Brain pericyte (primary cell): ENCODE data around the gene FNBP1L.
A peak's percentile ranks its signal among the peaks of the same experiment; 100 is the strongest.

Source experiments
- DNase-seq: peaks from one replicate; pipeline ENCODE4 v3.0.0-alpha.2; 2012; ENCODE audit warnings: low read depth, low spot score

FNBP1L gene

DNA sequence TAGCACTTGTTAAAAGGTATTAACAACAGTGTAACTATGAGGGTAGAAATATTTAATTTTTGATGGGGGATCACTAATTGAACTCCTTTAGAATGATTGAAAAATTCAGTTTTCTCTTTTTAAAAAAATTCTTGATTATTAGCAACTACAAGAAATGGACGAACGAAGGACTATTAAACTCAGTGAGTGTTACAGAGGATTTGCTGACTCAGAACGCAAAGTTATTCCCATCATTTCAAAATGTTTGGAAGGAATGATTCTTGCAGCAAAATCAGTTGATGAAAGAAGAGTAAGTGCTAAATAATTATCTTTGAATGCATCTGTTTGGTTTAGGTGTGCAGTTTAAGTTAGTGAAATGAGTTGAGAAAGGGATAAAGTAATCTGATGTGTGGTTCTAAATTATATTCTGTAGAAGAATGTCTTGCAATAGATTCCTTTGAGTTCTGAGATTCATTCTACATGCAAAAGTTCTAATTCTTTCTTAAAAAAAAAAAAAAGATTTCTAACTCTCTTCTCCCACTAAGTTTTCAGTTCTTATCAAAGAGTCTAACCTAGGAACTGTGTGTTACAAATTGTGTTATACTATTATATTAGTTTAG lies 85.0 kb downstream of the FNBP1L start:
- DNase-seq, result no peak

GRCh38 chr1:93533677-93534076 lies 85.8 kb downstream of the FNBP1L start:
- DNase-seq, result no peak

- DNase-seq, result no peak
These were observed 89.5 kb downstream of the FNBP1L start for GRCh38 chr1:93537396-93537795.

- DNase-seq, result no peak
These were observed 90.0 kb downstream of the FNBP1L start for GRCh38 chr1:93537924-93538323.

GRCh38 chr1:93541045-93541444 lies 93.1 kb downstream of the FNBP1L start:
- no peak for DNase-seq

DNA sequence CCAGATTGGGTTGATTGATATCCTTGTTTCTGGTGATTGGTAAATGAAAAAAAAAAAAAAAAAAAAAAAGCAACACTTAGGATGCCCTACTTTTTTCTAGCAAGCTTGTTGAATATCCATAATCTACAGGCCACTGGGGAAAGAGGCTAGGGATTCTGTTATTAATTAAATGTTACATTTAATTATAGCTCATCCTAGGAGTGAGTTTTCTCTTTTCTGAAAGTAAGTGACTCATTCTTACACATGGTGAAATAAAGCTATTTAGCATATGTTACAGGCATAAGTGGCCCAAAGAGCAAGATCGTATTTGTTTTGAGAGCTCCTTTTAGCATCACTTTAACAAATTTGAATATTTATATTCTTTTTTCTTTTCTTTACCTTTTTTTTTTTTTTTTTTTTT lies 94.5 kb downstream of the FNBP1L start:
- no peak for DNase-seq

DNA sequence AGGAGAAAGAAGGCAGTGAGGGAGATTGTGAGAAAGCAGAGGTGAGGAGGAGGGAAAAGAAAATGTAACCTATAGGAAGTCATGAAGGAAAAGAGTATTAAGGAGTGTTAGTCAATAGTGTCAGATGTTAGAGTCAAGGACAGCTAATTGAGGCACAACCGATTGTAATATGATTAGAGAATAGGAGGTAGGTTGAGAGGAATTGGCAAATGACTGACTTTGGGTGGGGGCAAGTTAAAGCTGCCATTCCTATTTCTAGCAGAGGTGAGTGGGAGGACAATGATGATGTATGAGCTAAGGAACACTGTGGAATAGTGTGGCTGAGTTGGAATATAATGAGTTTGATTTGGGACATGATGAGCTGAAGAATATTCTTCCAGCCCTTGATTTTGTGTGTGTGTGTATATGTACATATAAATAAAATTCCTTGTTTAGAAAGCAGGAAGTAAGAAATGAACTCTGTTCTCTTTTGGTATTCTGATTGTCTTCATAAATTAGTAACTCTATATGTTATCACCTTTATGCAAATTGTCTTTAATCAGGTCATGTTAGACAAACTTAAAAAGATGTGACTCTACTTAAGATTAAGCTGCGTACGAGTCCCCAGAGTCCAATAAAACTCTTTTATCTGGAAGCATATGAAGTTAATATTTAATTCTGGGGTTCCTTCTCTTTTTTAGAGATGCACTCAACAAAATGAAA lies 98.4 kb downstream of the FNBP1L start:
- DNase-seq, result no peak

DNA sequence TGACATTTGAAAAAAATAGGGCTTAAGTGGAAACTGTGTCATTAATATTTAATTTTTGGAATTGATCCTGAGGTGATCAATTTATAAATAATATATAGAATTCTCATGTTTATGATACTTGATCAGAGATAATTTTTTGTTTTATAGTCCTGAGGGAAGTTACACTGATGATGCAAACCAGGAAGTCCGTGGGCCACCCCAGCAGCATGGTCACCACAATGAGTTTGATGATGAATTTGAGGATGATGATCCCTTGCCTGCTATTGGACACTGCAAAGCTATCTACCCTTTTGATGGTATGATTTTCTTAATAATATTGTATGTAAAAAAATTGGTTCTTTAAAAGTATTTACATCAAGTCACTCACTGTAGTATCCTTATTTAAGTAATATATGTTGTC lies 101.2 kb downstream of the FNBP1L start:
- no peak for DNase-seq

DNA sequence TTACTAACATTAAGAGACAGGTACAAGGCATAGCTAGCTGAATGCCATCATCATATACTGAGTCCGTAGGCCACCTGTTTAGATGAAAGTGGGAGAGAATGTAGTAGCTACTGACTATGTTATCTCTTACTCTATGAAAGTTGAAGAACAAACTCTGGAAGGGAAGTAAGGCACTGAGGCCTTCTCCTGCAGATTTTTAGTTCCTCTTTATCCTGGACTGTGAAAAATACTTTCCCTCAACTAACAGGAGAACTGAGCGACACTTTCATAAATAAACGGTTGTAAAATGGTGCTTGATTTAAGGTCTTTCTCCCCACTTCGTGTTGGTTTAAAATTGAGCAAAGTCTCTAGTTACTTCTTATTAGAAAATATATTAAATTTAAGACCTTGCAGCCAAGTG lies 101.9 kb downstream of the FNBP1L start:
- no peak for DNase-seq

DNA sequence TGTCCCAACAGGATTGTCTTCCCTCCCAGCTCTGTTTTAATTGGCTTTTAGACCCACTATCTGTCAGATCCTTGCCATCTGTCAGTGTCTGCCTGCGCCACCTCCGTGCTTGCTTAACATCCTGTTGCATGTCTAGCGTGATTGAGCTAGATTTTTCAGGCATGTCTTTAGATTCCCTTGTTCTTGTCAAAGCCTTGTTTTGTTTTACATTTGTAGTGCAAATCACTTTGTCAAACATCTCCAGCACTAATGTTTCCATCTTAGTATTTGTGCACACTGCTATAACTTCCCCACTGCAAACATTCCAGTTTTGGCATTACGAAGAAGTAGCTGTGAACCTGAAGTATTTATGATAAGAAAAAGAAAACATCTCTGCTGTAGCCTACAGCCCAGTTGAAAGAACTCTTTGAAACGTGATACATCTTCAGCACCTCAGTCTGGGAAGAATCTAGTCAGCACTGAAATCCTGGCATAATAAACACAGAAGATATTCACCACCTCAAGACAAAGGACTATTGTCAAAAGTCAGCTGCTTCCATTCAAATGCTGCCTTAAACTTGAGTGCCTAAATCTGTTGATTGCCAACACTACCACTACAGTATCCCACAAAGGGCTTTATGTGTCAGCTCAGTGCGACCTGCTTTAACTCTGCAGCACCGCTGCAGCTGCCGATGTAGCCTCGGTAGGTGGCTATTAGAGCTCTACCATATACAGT lies 105.0 kb downstream of the FNBP1L start:
- DNase-seq, result no peak

DNA sequence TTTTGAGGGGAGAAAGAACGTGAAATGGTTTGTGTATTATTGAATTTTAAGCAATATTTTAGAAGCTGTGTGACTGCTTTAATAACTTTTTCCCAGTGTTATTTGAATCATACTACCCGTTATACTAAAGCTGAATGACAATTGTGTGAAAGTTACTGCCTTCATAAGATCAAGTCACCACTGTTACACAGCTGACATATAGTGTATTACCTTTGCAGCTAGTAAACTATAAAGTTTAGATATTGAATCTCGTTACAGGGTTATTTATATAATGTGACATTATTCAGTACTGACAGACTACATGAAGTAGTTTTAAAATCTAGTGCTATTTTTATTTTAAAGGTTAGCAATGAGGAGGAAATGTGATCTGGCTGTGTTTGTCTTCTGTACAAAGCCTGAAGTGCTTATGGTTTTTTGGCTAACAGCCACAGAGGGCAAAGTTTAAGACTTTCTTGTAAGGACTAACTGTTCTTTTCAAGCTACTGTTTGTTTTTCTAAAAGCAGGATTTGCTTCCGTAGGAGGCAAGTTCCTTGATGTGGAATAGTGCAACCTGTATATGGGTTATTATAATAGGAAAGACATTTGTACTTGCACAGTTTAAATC lies 106.1 kb downstream of the FNBP1L start:
- peak; percentile 38 for DNase-seq

DNA sequence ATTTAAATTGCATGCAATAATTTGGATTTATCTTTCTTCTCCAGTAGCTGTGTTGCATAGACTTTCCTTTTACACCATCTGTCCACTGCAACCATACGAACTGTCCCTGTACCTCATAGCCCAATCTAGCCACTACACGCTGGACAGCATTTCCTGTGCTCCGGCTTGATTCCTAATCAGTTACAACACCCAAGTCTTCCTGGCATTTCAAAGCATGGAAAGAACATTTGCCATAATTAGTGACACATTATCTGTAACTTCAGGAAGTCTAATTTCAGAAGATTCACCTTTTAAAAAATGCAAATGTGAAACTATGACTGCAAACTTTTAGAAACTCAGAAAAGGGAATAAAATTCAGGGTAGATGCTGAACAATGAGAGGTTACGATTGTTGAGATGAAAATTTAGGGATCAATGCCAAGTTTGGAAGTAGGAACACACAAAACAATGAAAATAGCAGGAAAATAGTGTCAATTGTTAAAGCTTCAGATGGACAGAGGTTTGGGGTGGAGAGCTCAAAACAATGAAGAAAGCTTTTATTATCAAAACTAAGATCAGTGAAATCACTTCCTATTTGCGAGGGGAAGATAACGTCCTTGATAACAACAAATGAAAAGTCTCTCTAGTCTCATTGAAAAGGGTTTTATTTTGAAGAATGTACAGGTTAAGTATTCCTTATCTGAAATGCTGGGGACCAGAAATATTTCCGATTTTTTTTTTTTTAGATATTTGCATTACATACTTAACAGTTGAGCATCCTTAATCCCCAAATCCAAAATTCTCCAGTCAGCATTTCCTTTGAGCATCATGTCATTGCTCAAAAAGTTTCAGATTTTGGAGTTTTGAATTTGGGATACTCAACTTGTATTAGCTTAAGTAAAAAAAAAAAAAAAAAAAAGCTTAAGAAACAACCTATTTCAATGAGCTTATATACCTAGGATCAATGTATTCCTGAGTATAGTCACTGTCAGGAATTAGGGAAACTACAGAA lies 107.3 kb downstream of the FNBP1L start:
- no peak for DNase-seq

DNA sequence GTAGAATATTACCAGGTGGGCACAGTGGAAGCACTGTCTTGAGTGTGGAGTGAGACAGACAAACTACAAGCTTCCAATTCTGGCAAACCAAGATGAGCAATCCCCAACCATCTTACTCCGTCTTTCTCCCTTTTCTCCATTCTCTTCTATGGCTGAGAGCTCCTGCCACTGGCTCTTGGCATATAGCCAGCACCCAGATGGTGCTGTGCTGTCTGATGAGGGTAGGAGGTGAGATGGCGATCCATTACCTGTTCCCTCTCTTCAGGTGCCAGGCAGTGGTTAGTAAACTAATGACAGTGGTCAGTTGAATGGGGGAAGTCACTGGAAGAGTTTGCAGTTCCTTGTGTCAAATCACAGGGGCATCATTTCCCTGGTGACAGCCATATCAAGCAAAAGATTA lies 108.4 kb downstream of the FNBP1L start:
- no peak for DNase-seq

DNA sequence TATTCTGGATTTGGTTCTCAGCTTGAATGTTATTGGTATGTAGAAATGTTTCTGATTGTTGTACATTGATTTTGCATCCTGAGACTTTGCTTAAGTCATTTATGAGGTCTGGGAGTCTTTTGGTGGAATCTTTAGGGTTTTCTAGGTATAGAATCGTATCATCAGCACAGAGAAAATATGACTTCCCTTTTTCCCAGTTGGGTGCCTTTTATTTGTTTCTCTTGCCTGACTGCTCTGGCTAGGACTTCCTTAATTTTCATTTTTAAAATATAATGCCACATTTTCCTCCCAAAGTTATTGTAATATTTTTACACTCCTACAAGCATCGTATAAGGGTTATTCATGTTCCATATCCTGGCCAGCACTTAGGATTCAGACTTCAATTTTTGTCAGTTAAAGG lies 111.1 kb downstream of the FNBP1L start:
- DNase-seq, result no peak

DNA sequence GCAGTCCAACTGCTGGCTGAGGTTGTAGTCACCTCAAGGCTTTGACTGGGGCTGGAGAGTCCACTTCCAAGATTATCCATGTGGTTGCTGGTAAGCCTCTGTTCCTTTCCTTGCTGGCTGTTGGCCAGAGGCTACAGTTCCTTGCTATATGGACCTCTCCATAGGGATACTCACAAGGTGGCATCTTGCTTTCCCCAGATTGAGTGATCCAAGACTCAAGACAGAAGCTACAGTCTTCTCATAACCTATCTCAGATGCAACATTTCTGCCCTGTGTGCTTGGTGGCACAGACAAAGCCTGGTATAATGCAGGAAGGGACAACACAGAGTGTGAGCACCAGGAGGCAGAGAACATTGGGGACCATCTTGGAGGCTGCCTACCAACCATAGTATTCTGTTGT lies 111.8 kb downstream of the FNBP1L start:
- no peak for DNase-seq

GRCh38 chr1:93565496-93566206 lies 117.7 kb downstream of the FNBP1L start:
- DNase-seq, result no peak

GRCh38 chr1:93566227-93566626 lies 118.3 kb downstream of the FNBP1L start:
- no peak for DNase-seq

DNA sequence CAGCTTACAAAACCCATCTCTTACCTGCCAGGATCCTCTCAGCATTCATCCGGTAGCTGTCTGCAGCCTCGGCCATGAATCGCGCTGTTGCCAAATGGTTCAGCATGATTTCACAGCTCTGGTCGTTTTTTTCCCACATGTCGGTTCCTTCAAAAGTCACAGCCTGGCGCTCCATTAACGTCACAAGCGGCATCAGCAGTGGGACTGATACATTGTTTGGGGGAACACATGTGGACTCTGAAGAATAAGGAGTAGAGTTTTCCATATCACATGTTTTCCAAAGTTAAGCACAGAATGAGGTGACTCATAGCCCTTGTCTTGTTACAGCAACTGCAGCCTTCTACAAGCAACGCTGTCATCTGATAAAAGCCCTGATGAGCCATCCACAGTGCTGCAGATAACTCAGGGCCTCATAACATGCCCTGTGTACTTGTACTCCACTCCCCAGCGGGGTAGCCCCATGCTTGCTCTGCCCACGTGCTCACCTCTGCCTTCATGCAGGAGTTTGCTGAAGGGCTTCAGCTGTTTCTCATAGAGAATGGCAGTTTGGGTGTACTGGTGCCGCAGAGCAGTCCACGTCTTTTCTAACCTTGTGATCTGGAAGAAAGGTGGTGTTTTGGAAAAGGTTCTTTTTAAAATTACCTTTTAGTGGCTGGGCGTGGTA lies 119.5 kb downstream of the FNBP1L start:
- DNase-seq, result no peak

DNA sequence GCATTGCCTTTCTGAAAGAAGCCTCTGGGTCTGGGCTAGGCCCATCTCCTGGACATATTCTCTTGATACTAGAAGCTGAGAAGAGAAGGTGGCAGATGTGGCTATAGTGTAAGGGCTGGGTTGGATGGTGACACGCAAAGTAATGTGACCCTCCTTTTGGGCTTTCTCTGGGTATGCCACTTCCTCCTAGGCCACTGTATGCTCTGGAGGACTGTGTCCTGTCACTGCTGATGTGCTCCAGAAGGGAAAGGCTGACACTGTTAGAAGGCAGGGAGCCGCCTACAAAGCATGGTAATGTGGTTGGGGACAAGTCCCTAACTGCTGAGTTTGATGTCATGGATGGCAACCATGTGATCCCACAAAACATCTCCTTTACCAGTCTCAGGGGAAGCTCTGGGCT lies 121.6 kb downstream of the FNBP1L start:
- DNase-seq, result no peak

DNA sequence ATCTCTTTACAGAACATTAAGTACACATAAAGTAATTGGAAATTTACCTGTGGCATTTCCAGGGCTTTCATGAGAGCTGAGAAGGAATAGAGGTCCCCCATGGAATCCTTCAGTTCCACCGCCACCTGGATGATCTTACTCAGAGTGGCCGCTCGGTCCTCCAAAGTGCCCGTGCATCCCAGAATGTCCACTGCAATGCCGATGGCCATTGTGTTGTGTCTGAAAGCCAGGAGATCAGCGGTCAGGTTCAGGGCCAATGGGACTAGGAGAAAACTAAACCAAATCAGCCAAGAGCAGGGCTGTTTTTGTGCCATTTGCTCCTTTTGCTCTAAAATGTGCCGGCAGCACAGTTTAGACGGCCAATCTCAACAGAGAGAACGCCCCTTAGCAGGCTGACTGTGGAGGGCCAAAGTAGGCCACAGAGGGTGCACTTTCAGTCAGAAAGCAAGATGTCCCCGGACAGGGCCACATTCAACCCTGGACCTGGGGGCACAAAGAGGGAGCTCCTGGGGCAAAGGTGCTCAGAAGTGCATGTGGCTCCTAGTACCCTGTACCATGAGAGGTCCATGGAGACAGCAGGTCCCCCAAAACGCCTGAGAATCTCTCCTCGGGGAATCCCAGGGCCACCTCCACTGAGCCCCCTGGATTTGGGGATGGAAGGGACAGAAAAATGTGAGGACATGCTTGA lies 123.8 kb downstream of the FNBP1L start:
- DNase-seq, result no peak
